ENCODE measurements around the gene BIN1.
"Not testable (repeated sequence)": the region's sequence is repeated elsewhere in the genome, so short reads cannot be mapped to it uniquely, and the experiment has no call there.

The BIN1 gene

DNA sequence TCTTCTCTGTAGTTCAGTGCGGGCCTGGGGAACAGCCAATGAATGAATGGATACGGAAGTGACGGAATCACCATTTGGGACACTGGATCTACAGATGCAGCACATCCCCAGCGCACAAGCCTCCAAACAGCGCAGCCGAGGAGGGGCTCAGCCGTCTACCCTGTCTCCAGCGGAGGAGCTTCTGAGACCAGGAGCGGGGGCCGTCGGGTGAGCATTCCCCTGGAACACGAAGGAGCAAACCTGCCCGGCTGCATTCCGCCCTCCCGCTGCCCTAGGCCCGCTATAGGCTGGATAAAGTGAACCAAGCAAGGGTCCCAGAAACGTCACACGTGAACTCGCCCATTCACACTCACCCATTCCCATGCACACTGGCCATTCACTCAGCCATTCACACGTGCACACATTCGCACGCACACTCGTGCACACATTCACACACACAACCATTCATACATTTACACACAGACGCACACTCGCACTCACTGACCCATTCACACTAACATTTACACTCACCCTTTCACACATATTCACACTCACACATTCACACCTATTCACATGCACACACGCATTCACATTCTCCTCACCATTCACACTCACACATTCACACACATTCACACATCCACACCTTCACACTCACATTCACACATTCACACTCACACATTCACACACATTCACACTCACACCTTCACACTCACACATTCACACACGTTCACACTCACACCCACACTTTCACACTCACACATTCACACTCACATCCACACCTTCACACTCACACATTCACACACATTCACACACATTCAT lies 63.4 kb downstream of the BIN1 start:
- DNase-seq, result no peak

DNA sequence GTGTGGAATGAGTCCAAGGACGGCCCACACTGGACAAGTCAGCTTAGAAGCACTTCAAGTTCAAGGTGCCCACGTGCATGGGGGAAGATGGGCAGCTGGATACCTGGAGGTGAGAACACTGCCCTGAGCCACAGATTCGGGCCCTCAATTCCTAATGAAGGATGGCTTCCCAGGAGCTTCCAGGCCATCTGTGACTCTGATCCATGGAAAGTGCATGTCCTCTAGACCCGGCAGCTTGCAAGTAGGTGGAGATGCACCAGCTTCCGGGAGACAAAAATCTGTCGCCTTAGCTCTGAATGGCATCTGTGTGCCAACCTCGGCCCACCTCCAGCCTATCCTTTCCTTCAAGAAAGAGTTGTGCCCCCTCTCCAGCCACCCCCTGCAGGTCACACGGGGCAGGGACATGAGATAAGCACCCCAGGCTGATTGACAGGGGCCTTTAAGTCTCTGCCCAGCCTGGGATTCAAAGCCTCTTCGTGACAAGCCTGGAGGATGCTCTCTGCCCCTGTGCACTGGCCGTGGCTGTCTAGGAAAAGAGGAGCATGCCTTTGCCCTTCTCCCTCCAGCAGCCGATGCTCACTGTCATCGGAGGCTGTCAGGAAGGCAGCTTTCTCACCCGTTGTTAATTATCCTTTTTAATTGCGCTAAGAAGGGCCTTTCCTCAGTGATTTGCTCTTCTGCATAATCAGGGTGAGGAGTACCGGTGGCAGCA lies 65.5 kb downstream of the BIN1 start:
- no peak for DNase-seq

DNA sequence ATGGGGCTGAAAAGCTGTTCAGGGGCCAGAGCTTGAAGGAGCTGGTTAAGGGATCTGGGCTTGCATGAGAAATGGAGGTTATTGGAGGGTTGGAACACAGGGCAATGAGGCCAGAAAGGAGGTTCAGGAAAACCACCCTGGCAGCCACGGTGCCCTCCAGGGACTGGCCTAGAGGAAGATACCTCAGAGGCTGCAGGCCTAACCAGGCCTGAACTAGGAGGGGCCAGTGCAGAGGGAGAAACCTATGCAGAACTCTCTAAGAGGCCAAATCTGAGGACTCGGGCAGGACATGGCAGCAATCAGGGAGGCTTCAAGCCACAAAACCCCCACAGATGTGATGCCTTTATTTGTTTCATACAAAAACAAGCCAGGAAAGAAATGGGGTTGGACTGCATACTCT lies 66.8 kb downstream of the BIN1 start:
- no peak for DNase-seq

GRCh38 chr2:127039387-127040031 lies 67.4 kb downstream of the BIN1 start:
- no peak for DNase-seq

DNA sequence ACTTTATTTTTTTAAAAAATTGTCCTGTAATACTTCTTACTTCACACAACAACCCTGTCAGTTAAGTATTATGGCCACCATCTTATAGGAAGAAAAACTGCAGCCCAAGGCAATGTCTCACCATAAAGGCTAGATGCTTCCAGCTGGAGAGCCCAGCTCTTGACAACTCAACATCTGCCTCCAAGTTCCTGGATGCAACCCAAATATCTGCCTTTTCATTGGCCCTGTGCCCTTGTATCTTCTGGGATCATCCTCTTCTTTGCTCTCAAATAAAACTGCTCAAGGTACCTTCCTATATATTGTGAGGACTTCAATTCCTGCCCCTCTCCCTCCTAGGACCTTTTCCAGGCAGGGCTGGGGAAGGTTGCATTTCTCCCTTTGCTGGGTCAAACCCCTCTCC lies 69.5 kb downstream of the BIN1 start:
- DNase-seq, result no peak

GRCh38 chr2:127034883-127035611 lies 71.9 kb downstream of the BIN1 start:
- no peak for DNase-seq

- no peak for DNase-seq
Measured at GRCh38 chr2:127034051-127034450, 72.9 kb downstream of the BIN1 start.

- no peak for DNase-seq
Measured at GRCh38 chr2:127032621-127033020, 74.3 kb downstream of the BIN1 start.

DNA sequence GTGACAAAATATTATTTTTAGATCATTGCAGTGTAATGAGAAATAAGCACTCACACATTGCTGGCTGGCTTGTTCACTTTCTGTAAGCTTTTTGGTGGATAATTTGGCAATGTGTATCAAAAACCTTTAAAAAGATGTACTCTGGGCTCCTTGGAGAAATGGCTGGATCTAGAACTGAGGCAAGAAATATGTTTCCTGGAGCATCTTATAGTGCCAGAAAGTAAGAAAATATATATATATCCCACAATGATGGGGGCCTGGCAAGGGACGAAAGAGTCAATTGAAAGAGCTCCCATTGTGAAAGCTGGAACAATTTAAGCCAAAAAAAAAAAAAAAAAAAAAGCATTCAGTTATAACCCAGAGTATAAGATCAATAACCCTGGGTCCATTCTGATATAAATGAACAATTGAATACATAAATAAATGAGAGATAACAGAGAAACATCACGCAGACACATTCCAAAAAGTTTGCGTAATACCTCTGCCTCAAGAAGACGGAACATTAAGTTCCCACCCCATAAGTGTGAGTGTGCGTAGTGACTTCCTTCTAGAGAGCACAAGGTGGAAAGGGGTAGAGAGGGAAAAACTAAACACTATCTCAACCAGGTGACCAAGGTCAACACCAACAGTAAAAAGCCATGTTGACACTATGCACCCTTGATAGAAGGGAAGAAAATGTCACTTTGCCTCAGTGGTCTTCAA lies 77.5 kb downstream of the BIN1 start:
- no peak for DNase-seq

GRCh38 chr2:127028745-127029144 lies 78.2 kb downstream of the BIN1 start:
- DNase-seq, result not testable (repeated sequence)

DNA sequence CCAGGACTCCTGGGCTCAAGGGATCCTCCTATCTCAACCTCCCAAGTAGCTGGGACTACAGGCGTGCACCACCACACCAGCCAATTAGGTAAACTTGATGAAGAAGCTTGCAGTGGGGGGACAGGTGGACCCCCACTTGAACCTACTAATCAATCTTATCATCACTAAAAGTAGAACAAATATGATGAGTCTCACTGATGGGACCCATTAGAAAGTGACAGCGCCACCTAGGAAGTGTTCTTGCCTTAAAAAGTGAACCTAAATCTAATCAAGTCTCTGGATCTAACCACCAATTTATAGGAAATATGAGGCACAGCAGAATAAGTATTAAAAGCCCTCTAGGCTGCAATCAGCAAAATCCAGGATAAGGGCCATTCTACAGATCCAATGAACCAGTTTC lies 79.2 kb downstream of the BIN1 start:
- DNase-seq, result no peak

GRCh38 chr2:127025359-127026166 lies 81.4 kb downstream of the BIN1 start:
- DNase-seq, result no peak

GRCh38 chr2:127024769-127025358 lies 82.1 kb downstream of the BIN1 start:
- DNase-seq, result no peak

DNA sequence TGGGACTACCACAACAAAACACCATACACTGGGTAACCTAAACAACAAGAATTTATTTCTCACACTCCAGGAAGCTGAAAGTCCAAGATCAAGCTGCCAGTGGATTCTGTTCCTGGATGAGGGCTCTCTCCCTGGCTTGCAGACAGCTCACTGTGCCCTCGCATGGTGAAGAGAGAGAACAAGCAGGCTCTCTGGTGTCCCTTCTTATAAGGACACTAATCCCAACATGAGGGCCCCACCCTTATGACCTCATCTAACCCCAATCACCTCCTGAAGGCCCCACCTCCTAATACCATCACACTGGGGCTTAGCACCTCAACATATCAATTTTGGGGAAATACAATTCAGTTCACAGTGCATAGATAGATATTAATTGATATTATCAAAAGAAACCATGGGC lies 83.5 kb downstream of the BIN1 start:
- DNase-seq, result no peak

DNA sequence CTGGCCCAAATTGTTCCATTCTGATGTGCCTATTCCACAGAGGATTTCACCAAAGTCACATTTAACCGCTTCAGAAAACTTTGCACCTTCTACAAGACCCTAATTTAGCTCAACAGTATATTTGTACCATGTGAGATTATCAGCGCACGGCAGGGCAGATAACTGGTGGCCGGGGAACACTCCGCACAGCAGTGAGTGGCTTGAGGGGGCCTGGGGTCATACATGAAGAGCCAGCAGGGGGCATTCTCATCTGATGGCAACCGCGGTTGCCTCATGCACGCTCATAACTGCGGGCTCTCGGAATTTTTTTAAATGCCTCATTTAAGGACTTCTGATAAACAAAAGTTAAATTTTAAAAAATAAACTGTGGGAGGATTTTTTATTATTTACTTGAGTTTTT lies 84.1 kb downstream of the BIN1 start:
- DNase-seq, result no peak

GRCh38 chr2:127020536-127020935 lies 86.4 kb downstream of the BIN1 start:
- DNase-seq, result no peak

DNA sequence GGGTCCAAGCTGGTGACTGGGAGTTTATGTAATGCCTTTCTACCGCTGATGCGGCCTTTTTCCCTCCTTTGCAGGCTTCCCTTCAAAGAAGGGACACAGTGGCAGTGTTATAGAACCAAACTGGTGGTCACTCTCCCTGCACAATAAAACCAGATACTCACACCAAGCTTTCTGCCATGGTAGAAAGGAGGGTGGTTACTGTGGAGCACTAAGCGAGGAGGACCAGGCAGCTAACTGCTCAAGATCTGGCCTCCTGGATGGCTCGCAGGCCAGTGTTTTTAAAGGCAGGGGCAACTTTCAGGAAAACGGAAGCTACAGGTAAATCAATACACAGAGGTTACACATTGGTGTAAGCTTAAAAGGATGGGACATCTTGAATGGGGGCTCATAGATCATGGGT lies 89.4 kb downstream of the BIN1 start:
- DNase-seq, result no peak

DNA sequence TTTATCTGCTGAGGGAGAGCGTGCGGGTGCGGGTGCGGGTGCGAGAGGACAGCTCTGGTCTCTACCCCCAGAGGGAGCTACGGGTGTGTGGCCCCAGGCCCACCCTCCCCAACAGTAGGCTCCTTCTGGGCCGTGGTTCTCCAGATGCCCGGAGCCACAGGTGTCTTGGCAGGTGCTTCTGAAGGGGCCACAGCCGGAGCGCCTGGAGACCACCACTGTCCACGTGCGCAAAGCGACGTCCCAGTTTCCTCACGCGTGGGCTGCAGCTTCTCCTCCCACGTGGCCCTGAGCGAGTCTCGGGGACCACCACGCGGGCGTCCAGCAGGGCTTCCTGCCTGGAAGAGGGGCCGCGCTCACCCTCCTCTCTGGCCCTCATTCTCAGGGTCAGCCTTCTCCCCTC lies 90.6 kb downstream of the BIN1 start:
- no peak for DNase-seq

- DNase-seq, result no peak
Measured at GRCh38 chr2:127015106-127015910, 91.6 kb downstream of the BIN1 start.

DNA sequence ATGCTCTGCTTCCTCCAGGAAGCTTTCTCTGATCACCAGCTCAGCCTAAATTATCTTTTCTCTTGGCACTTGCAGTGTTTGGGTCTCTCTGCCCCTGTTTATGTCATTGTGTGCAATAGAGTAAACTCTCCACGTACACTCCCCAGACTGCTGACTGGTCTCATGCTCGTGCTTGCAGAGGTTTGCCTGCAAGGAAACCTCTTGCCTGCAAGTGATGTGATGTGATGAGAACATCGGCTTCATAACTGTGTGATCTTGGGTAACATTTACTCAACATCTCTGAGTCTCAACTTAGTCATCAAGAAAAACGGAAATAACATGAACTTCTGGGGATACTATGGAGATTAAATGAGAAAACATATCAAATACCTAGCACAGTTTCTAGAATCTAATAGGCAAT lies 92.3 kb downstream of the BIN1 start:
- DNase-seq, result peak; percentile 8

DNA sequence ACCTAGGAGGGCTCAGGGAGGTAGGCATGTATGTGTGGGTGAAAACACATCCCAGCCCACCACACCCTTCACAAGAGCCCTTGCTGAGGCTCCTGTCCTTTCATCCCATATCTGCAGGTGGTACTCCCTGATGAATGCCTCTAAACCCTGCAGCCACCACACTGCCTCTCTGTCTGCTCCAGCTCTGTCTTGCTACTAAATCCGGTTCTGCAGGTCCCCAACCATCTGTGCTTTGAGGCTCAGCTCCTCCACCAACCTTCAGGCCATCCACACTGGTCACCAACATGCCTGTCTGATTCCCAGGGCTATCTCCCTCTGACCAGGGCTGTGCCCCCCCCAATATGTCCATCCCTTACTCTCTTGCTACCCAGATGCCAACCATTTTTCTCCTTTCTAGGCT lies 92.7 kb downstream of the BIN1 start:
- no peak for DNase-seq

All from NK-92 treated with Interleukin-12 subunit alpha and Interleukin-12 subunit beta, amount 100 ng/mL, for 24 hours (cell line).